ENCODE data around the gene METTL4.
"Not testable (repeated sequence)": the region's sequence is repeated elsewhere in the genome, so short reads cannot be mapped to it uniquely, and the experiment has no call there.

The METTL4 gene

DNA sequence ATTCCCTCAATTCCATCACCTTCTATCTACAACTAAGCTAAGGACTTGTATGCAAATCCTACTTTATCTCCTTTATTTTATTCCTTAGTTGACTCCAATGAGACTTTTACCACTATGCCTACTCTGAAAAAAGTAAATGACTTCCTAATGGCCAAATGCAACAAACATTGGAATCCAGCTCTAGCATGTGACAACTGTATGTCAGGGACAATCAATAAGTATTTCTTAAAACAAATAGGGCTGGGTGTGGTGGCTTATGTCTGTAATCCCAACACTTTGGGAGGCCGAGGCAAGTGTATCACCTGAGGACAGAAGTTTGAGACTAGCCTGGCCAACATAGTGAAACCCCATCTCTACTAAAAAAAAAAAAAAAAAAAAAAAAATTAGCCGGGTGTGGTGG lies 21.8 kb downstream of the METTL4 start (continued):
- TF ChIP-seq ZBTB20 (tag by site-specific recombination; IDR thresholded peaks at IDR 0.05) (no peak), ZNF555 (tag by site-specific recombination; conservative IDR thresholded peaks at IDR 0.05) (no peak), ZBTB7A (tag by site-specific recombination; IDR thresholded peaks at IDR 0.05; ENCODE audit: low read depth) (no peak), ZBTB8A (tag by site-specific recombination; IDR thresholded peaks at IDR 0.05) (no peak)
- TF ChIP-seq, protein P1, sequence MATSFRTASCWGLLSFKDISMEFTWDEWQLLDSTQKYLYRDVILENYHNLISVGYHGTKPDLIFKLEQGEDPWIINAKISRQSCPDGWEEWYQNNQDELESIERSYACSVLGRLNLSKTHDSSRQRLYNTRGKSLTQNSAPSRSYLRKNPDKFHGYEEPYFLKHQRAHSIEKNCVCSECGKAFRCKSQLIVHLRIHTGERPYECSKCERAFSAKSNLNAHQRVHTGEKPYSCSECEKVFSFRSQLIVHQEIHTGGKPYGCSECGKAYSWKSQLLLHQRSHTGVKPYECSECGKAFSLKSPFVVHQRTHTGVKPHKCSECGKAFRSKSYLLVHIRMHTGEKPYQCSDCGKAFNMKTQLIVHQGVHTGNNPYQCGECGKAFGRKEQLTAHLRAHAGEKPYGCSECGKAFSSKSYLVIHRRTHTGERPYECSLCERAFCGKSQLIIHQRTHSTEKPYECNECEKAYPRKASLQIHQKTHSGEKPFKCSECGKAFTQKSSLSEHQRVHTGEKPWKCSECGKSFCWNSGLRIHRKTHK (tag by site-specific recombination; IDR thresholded peaks at IDR 0.05), result no peak

DNA sequence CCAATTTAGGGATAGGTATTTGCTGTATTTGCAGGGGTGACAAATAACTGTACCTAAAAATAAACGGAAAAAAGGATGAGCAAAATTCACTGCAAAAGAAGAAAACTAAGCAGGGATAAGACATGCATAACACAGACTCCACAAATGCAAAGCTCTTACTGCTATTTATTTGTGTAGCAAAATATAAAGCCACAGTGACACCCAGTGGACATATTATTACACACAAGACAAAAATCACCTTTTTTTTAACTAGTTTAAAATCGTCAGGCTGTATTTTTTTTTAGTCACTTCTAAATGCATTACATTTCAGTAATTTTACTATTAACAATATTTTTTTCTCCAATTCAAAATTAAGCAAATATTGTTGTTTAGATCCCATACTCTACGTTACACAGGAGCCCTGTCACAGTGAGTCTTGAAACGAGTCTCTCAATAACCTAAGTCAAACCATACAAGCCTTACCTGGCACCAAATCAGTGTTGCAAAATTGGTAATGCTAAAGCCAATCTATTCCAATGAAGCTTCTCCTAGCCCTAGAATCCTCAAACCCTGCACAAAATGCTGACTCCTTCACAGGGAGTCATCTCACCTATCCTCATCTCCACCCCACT lies 23.7 kb downstream of the METTL4 start:
- Histone ChIP-seq H3K27ac (ENCODE audit: extremely low read depth, low read depth, low read length) (no peak overlapping the region), H3K9me3 (ENCODE audit: control insufficient read depth, insufficient read depth, low read depth, low read length) (no peaks in the 10 kb centered on the region), H3K4me1 (ENCODE audit: control insufficient read depth, insufficient read depth, low read length) (no peaks in the 10 kb centered on the region), H3K36me3 (ENCODE audit: control insufficient read depth in 2 of 2, insufficient read depth in 1 of 2, low read length in 2 of 2) (peaks cover 0 to 9% of the 10 kb centered on the region in 2 experiments; a peak in 2 of 3 replicates), H3K4me3 (ENCODE audit: low read depth, low read length) (no peak overlapping the region)
- ChIA-PET CTCF (interaction anchor here (0.5 to 4.3 kb wide), 37 partner anchors 10 to 1718 kb away, joined by 3 to 40 read pairs (median 3); no protein-coding TSS in a partner anchor), POLR2A (interaction anchor here (1.4 kb wide), 1 partner anchor 16 kb away, joined by 3 read pairs; no protein-coding TSS in a partner anchor)
- TF ChIP-seq ZNF654 (tag by site-specific recombination; IDR thresholded peaks at IDR 0.05; ENCODE audit: low read depth) (peak; percentile 68), ZNF660 (tag by site-specific recombination; IDR thresholded peaks at IDR 0.05) (0 out of 2 replicates have a peak, but pooled peaks have one; percentile 31), ZNF529 (tag by site-specific recombination; IDR thresholded peaks at IDR 0.05; ENCODE audit: insufficient replicate concordance) (no peak)

DNA sequence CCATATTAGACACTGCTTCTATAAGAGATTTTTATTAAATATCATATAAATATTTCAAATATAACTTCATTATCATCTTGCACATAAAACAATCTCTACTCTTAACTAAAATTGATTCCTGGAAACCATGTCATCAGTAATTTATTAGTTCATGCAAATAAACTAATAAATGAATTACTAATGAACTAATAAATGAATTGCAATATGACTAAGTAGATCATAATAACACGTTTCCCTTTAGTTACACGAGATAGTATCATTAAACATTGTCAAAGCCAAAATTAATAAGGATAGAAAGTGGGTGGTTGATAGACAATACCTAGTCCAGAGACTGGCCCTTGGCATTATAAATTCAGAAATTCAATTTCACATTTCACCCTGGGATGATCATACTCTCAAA lies 26.1 kb downstream of the METTL4 start:
- no peaks in the 10 kb centered on the region; a peak in 2 of 3 replicates for H3K36me3 ChIP-seq (ENCODE audit: control insufficient read depth in 2 of 2, insufficient read depth in 1 of 2, low read length in 2 of 2)
- POLR2A ChIA-PET, result no interaction called here
- TF ChIP-seq KLF16 (tag by site-specific recombination; IDR thresholded peaks at IDR 0.05) (no peak), ZNF157 (tag by site-specific recombination; IDR thresholded peaks at IDR 0.05) (no peak)
- TF ChIP-seq, protein P2, sequence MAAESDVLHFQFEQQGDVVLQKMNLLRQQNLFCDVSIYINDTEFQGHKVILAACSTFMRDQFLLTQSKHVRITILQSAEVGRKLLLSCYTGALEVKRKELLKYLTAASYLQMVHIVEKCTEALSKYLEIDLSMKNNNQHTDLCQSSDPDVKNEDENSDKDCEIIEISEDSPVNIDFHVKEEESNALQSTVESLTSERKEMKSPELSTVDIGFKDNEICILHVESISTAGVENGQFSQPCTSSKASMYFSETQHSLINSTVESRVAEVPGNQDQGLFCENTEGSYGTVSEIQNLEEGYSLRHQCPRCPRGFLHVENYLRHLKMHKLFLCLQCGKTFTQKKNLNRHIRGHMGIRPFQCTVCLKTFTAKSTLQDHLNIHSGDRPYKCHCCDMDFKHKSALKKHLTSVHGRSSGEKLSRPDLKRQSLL (tag by site-specific recombination; IDR thresholded peaks at IDR 0.05), result no peak
- TF ChIP-seq, protein P3, sequence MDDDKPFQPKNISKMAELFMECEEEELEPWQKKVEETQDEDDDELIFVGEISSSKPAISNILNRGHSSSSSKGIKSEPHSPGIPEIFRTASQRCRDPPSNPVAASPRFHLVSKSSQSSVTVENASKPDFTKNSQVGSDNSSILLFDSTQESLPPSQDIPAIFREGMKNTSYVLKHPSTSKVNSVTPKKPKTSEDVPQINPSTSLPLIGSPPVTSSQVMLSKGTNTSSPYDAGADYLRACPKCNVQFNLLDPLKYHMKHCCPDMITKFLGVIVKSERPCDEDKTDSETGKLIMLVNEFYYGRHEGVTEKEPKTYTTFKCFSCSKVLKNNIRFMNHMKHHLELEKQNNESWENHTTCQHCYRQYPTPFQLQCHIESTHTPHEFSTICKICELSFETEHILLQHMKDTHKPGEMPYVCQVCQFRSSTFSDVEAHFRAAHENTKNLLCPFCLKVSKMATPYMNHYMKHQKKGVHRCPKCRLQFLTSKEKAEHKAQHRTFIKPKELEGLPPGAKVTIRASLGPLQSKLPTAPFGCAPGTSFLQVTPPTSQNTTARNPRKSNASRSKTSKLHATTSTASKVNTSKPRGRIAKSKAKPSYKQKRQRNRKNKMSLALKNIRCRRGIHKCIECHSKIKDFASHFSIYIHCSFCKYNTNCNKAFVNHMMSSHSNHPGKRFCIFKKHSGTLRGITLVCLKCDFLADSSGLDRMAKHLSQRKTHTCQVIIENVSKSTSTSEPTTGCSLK (tag by site-specific recombination; IDR thresholded peaks at IDR 0.05), result no peak
- peaks cover 11% of the 10 kb centered on the region for H3K4me1 ChIP-seq (ENCODE audit: control insufficient read depth, insufficient read depth, low read length)
- H3K4me3 ChIP-seq (ENCODE audit: low read depth, low read length), result no peak overlapping the region
- CTCF ChIA-PET, result interaction anchor here (4.3 kb wide), 1 partner anchor 8 kb away, joined by 19 read pairs; no protein-coding TSS in a partner anchor
- H3K27ac ChIP-seq (ENCODE audit: extremely low read depth, low read depth, low read length), result no peak overlapping the region
- no peaks in the 10 kb centered on the region for H3K9me3 ChIP-seq (ENCODE audit: control insufficient read depth, insufficient read depth, low read depth, low read length)

DNA sequence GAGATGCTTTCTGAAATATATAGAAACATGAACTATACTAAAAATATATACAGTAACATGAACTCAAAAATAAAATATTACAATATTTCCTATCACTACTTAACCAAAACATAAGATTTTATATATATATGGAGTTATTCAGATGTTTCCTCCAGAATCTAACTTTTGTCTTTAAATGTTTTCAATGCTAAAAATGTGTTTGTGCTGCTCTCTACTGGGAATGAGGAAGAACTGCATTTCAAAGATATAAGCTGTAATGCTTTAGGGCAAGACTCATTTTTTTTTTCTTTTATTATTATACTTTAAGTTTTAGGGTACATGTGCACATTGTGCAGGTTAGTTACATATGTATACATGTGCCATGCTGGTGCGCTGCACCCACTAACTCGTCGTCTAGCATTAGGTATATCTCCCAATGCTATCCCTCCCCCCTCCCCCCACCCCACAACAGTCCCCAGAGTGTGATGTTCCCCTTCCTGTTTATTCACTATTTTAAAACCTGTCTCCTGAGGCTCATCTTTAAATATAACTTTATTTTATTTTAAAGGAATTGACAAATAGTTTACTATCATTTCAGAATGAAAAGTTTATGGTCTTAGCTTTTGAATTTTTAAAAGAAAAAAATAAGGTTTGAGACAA lies 29.3 kb downstream of the METTL4 start:
- TF ChIP-seq ZNF654 (tag by site-specific recombination; IDR thresholded peaks at IDR 0.05; ENCODE audit: low read depth), result peak; percentile 71
- H3K9me3 ChIP-seq (ENCODE audit: control insufficient read depth, insufficient read depth, low read depth, low read length); H3K4me3 ChIP-seq (ENCODE audit: low read depth, low read length); POLR2A ChIA-PET; H3K36me3 ChIP-seq (ENCODE audit: control insufficient read depth in 2 of 2, insufficient read depth in 1 of 2, low read length in 2 of 2); H3K27ac ChIP-seq (ENCODE audit: extremely low read depth, low read depth, low read length): not testable (repeated sequence)
- CTCF ChIA-PET, result interaction anchor here (0.5 to 3.6 kb wide), 40 partner anchors 8 to 1576 kb away, joined by 3 to 38 read pairs (median 4); no protein-coding TSS in a partner anchor
- H3K4me1 ChIP-seq (ENCODE audit: control insufficient read depth, insufficient read depth, low read length), result peaks cover 24% of the 10 kb centered on the region

Measured in HEK293 (cell line).